ENCODE results near the gene SBK3.
"Not testable (repeated sequence)": the region's sequence is repeated elsewhere in the genome, so short reads cannot be mapped to it uniquely, and the experiment has no call there.

SBK3 gene

DNA sequence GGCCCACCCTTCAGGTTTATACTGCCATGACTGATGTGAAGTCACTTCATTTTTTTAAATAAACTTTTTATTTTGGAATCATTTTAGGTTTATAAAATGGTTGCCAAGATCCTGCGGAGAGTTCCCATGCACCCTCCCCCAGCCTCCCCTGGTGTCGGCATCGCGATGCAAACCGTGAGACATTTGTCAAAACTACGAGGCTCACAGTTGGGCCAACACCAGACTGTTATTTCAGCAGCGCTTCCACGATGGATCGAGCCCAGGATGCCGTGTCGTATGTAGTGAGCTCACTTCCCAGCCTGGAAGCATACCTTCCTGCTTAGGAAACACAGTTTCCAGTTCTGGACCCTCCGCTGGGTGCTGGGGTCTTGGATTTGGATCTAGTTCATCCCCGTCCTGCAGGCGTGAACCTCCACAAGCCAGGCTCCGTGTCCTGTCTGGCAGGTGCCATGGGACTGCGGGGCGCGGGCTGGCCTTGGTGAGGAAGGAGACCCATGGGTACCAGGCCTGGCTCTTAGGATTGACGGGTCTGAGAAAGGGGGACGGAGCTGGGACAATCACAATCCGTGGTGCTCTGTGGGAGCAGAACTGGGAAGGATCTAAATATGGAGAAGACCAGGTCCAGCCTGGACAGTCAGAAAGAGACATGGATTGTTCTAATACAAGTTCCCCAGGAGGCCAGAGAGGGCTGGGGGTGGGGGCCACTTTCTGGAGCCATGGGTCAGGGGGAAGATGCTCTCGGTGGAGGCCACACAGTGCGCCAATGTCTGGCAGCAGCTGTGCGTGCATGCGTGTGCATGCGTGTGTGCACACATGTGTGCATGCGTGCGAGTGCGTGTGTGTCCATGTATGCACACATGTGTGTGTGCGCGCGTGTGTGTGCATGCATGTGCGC, 6.0 kb downstream of the SBK3 start:
- DNase-seq, result no peak

DNA sequence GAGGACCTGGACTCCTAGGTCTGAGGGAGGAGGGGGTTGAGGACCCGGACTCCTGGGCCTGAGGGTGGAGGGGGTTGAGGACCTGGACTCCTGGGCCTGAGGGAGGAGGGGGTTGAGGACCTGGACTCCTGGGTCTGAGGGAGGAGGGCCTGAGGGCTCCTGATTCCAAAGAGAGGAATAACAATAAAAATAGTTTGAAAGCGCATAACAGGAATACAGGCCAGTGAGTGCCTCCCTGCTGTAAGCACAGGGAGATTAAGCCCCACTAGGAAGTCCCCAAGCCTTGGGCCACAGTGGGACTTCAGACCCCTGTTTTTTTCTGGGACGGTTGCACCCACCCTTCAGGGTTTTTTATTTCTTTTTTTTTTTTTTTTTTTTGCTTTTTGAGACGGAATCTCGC, 7.2 kb downstream of the SBK3 start:
- DNase-seq, result no peak

DNA sequence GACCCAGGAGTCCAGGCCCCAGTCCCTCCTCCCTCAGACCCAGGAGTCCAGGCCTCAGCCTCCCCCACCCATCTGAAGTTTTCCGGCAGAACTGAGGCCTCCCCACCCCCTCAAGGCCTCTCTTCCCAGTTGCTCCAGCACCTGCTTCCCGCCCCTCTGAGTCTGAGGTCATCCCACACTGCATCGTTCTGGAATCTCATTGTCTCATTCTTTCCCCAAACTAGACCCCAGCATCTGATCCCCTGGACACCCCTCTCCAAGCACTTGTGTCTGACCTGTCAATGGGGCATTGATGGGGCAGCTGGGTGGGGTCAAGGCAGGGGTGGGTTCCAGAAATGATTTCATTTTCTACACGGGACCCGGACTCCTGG, 7.6 kb downstream of the SBK3 start:
- no peak for DNase-seq

DNA sequence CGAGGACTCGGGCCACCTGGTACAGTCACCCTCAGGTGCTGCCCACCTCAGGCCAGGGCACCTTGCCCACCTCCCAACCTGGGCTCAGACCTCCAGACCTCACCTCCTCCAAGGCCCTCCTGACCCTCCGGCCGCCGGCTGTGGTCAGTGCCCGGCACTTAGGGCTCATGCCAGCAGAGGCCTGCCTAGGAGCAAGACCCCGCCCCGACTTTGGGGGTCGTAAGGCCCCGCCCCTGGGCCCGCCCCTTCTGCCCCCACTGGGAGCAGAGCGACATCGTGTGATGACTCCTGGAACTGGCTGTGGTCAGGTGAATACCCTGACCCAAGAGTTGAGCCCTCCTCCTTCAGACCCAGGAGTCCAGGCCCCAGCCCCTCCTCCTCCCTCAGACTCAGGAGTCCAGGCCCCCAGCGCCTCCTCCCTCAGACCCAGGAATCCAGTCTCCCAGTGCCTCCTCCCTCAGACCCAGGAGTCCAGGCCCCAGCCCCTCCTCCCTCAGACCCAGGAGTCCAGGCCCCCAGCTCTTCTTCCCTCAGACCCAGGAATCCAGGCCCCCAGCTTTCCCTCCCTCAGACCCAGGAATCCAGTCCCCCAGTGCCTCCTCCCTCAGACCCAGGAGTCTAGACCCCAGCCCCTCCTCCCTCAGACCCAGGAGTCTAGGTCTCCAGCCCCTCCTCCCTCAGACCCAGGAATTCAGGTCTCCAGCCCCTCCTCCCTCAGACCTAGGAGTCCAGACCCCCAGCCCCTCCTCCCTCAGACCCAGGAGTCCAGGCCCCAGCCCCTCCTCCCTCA, 8.2 kb downstream of the SBK3 start, which contains the start of gene SBK2:
Gene SBK2 (minus strand): TSS at position 183 of the 790 bp plus-strand sequence. CDS start 839 bp downstream, outside the sequence.
- no peak for DNase-seq

DNA sequence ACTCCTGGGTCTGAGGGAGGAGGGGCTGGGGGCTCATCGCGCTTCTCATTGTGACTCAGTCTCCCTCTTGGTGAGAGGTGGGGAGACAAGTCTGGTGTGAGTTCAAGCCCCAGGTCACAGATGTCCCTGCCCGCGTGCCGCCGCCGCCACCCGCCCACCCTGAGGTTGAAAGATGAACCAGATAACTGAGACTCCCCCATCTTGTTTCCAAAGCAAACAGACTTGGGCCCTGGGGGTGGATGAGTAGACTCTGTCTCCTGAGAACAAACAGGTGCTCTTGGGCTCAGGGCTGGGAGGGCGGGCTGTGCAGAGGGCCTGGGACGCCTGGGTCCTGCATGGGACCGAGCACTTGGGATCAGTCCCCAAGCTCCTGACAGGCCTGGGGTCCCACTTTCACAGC, 9.0 kb downstream of the SBK3 start:
- no peak for DNase-seq

DNA sequence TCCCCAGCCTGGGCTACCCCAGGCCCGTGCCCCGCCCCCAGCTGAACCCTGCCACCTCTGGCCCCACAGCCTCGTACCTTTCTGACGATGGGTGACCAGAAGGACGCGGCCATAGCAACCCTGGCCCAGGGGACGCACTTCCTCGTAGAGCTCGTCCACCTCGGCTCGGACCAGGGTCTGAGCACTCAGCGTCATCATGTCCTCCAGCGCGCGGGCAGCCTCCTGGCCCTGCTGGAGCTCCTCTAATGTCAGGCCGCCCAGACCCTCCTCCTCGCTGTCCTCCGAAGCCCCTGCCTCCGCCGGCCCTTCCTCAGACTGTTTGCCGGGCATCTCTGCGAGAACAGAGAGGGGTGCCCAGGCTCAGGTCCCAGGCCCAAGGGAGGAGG, 9.4 kb downstream of the SBK3 start:
- no peak for DNase-seq

DNA sequence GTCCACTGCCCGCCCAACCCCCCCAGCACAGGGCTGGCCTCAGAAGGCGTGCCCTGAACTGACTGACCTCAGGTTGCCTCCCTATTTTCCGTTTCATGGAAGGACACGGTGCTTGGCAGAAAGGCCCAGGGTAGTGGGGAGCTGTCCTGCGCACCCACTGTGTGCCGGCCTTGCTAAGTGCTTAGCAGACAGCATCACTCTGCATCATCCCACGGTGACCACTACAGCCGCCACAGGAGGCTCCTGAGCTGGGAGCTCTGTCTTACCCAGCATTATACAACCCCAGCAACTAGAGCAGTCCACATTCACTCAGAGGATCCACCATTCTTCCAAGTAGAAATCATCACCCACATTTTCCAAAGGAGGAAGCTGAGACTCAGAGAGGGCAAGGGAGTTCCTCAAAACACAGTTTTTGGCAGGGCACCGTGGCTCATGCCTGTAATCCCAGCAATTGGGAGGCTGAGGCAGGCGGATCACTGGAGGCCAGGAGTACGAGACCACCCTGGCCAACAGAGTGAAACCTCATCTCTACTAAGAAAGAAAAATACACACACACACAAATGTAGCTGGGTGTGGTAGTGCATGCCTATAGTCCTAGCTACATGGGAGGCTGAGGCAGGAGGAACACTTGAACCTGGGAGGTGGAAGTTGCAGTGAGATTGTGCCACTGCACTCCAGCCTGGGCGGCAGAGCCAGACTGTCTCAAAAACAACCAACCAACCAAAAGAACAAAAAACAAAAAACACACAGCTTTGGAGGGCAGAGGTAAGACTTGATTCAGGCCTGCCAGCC, 10.0 kb downstream of the SBK3 start:
- DNase-seq, result no peak

DNA sequence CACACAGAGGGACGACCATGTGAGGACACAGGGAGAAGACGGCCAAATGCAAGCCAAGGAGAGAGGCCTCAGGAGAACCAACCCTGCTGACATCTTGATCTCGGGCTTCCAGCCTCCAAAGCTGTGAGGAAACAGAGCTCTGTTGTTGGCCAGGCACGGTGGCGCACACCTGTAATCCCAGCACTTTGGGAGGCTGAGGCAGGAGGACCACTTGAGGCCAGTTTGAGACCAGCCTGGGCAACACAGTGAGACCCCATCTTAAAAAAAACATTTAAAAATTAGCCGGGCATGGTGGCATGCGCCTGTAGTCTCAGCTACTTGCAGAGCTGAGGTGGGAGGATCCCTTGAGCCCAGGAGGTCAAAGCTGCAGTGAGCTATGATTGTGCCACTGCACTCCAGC, 11.1 kb downstream of the SBK3 start:
- not testable (repeated sequence) for DNase-seq

DNA sequence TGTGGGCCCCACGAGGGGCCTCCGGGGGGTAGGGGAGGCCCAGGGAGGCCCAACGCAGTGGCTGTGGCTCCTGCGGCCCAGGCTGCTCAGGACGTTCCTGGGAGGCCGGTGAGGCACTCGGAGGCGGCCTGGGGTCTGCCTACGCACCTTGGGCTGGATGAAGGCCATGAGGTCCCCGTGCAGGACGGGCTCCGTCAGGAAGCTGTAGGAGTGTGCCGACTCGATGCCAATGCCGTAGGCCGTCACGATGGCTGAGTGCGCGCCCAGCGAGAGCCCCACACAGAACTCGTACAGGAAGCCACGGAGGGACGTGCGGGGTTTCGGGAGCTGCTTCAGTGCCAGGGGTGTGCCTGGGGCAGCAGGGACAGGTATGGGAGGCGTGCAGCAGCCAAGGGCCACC, 14.3 kb downstream of the SBK3 start:
- DNase-seq, result no peak

DNA sequence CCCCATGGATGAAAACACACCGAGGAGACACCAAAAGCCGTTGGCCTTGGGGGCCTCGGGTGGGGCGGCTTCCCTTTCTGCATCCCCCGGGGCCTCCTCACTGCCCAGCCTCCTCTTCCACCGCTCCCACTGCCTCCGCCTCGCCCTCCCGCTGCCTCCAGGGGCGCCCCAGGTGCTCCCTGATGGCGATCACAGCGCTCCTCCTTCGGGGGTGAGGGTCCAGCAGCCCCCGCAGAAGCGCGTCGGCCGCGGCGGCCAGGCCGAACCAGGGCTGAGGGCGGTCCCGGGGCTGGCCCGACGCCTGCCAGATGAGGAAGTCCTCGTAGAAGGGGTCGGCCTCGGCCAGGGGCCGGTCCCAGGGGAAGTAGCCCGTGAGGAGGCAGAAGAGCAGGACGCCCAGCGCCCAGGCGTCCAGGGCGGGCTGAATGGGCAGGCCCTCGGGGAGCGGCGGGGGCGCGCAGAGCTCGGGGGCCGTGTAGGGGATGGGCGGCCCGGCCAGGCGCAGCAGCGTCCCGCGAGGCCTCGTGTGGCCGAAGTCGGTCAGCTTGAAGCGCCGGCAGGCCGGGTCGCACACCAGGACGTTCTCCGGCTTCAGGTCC, 15.6 kb downstream of the SBK3 start:
- no peak for DNase-seq

DNA sequence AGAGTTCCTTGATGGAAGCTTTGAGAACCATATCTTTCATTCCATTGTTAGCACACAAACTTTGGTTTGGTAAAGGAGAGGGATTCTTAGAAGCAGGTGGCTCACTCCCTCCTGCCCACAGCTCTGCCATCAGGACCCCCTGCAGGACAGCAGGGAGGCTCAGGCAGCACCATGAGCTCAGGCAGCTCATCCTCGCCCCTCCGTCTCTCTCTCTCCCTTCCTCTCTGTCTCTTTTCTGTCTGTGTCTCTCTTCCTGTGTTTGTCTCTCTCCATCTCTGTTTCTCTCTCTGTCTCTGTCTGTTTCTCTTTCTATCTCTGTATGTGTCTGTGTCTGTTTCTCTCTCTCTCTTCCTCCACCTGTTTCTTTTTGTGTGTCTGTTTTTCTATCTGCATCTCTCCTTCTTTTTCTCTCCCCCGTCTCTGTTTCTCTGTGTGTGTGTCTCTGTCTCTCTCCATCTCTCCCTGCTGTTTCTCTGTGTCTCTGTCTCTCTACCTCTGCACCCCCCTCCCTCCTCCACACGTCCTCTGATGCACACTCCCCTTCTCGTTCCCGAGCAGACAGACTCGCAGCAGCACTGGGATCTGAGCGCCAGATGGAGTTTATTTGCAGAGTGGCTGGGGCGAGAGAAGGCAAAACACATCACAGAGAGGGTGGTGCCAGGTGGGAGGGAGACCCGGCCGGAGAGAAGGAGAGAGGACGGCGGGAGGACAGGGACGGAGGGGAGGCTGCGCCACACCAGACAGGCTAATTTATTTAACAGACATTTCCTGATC, 17.1 kb downstream of the SBK3 start:
- DNase-seq, result peak; percentile 60

DNA sequence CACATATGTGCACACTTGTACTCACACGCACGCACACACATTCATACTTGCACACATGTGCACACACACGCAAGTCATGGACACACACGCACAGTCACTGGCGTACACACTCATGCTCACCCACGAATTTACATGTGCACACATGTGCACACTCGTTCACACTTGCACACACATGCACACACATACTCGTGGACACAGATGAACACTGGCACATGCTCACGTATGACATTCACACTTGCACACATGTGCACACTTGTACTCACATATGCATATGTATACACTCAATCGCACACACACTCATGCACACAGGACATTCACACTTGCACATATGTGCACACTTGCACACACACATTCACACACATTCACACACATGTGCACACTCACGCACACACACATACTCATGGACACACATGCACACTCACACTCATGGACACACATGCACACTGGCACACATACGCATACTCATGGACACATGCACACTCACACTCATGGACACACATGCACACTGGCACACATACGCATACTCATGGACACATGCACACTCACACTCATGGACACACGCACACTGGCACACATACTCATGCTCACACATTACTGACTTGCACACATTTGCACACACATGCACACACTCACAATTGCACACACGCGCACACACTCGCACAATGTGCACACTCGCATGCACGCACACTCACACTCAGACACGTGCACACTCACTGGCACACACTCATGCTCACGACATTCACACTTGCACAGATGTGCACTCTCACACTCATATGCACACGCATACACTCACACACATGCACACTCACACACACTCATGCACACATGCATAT, 17.9 kb downstream of the SBK3 start:
- no peak for DNase-seq

DNA sequence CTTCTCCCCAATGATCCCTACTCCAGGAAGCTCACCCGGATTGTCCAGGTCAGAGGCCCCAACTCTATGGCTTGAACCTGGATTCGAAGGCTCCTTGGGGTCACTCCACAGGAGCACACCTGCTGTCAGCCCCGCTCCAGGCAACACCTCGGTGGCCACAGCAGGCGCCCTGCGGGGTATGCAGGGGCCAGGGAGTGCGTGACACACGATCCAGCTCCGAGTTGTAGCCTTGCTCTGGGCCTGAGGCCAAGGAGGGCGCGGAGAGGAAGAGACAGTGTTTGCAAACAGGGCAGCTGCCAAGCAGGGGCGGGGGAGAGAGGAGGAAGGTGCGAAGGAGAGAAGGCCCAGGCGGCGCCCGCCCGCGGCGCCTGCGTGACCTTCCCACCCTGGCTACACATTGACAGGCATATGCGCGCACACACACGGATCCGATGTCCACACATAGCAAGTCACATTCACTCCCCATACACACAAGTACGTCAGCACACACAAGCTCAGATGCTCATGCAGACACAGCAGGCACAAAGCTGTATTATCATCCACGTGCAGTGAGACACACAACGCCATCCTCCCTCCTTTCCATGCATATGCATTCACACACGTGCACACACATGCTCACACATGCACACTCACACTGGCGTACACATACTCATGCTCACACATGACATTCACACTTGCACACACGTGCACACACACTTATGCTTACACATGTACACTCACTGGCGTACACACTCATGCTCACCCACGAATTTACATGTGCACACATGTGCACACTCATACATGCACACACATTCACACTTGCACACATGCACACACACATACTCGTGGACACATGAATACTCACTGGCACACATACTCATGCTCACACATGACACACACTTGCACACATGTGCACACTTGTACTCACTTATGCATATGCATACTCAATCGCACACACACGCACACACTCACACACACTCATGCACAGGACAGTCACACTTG, 18.8 kb downstream of the SBK3 start:
- peak; percentile 20 for DNase-seq

DNA sequence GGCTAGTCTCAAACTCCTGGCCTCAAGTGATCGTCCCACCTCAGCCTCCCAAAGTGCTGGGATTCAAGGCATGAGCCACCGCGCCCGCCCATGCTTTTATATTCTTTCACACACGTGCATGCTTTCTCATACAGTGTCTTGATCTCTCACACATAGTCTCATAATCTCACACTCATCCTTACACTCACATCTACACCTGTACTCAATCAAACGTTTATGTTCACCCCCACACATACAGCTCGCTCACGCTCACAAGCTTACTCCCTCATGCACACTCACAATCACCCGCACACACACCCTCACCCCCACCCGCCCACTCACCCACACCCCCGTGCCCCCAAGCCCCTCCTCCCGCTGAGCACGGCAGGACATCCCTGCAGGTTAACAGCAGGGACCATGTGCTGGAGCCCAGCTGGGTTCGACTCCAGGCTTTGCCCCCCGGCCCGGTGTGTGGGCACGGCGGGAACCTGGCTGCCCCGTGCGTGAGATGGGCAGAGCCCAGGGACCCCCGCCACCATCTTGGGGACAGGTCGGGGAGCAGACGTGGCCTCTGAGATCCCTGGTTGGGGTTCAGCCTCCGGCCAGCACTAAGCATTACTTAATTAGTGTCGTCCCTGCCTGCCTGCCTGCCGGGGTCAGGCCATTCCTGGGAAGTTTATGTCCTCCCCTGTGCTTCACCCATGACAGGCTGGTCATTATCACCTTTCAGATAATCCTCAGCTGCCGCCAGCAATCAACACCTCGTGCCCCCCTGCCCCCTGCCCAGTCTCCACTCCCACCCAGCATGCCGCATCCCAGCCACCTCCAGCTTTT, 19.8 kb downstream of the SBK3 start:
- DNase-seq, result no peak

DNA sequence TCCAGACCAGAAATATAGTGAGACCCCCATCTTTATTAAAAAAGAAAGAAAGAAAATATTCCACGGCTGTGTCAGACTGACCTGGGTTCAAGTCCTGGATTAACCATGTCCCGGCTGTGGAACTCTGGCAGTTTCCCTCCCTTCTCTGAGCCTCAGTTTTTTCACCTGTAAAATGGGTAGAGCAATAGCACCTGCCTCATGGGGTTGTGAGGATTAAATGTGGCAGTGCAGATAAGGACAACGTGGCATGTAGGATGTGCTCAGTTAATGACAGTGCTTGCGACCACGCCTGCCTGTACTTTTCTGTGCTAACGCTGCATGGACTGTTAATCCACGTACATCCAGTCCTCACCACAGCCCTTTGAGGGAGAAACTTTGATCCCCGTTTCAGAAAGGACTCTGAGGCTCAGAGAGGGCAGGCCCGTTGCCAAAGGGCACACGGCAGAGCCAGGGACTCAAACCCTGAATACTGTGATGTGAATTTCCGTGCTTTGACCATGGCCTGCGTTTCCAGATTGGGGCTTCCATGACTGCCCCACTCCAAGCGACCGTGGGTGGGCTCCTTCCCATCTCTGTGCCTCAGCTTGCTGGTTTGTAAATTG, 24.6 kb downstream of the SBK3 start:
- no peak for DNase-seq

DNA sequence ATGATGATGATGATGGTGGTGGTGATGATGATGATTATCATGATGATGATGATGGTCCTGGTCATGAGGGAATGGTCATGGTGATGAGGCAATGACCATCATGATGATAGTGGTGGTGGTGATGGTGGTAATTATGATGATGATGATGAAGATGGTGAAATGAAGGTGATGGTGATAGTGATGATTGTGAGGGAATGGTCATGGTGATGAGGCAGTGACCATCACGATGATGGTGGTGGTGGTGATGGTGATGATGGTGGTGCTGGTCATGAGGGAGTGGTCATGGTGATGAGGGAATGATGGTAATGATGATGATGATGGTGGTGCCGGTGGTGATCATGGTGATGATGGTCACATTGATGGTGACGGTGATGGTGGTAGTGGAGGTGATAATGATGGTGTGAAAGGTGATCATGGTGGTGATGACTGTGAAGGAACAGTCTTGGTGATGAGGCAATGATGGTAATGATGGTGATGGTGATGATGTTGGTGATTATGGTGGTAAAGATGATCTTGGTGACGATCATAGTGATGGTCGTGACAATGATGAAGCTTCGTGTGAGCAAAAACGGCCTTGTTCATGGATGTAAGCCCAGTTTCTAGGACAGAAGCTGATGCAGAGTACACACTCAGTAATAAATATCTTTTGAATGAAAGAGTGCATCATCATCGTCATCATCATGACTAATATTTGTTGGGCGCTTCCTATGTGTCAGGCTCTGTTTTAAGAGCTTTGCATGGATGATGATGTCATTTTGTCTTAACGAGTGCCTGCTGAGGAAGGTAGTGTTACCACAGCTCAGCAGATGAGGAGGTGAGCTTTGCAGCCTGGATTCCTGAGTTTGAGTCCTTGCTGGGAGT, 25.7 kb downstream of the SBK3 start:
- no peak for DNase-seq

DNA sequence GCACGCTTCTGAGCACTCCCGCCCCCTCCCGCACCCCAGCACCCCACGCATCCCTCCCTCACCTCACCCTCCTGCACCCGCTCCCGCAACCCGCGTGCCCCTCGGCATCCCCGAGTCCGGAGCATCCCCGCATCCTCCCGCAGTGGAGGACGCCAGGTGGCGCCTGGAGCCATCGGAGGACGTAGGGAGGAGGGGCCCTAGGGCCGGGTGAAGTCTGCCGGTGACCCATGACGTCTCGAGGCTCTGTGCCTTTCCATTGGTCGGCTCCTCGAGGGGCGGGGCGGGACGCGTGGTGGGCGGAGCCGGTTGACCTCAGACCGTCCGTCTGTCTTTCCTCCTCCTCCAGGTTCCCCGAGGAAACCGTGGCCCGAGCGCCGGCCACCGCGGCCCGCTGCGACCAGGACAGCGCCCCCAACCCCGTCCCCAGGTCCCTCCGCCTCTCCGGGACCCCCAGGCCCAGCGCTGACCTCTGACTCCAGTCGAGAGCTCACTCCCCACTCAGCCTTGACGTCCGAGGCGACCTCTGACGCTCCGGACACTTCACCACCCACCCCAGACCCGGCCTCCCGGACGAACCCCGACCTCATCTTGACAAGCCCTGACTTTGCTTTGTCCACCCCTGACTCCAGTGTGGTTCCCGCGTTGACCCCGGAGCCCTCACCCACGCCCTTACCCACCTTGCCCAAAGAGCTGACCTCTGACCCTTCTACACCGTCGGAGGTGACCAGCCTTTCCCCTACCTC, 28.3 kb downstream of the SBK3 start:
- peak; percentile 87 for DNase-seq

Measured in NCI-H446 treated with DMSO at 0.1 percent for 48 hours (cell line).